Panc1 (cell line): ENCODE measurements around the gene ETNK1. TPM values are rescaled to one million over a fixed set of nuclear protein-coding genes. Genes with fewer than 3 reads are reported as not detected.

Experiments
- ATAC-seq: fragments of 200-7000 bp; cut with Tn5 transposase; 2 replicates; pipeline ENCODE4 v1.9.1; 2020; ENCODE audit warnings: mild to moderate bottlenecking, moderate library complexity
- BruUV-seq: library from RNA; stranded (reverse); fragments of 400-500 nt; replicated peaks from 2 replicates; lab custom pipeline; 2021; lab: Mats Ljungman, UMichigan
- CTCF ChIA-PET: fragments of 300-600 bp; sonication (Branson Sonifier 250); formaldehyde crosslinking; loops from one replicate; lab custom pipeline; 2022; ENCODE audit warnings: antibody characterized with exemption; lab: Charles Lee
- POLR2A ChIA-PET: fragments of 300-600 bp; sonication (Branson Sonifier 250); formaldehyde crosslinking; loops from one replicate; lab custom pipeline; 2022; ENCODE audit warnings: antibody characterized with exemption; lab: Charles Lee
- DNase-seq: peaks from one replicate; pipeline ENCODE4 v3.0.0-alpha.2; 2010; ENCODE audit warnings: low read depth, low spot score
- H3K27ac ChIP-seq: 2 replicates; pipeline ENCODE4 v1.5.1; 2011; ENCODE audit warnings: mild to moderate bottlenecking, low read length, inconsistent platforms
- H3K27me3 ChIP-seq: fragments of 200-500 bp; sonication (Bioruptor generic); 2 replicates; pipeline ENCODE4 v1.6.0; 2014; ENCODE audit warnings: low read length, inconsistent platforms; ENCODE audit not compliant: control insufficient read depth, insufficient read depth
- H3K36me3 ChIP-seq: fragments of 200-500 bp; sonication (Bioruptor generic); 2 replicates; pipeline ENCODE4 v1.5.1; 2014; ENCODE audit warnings: inconsistent platforms, mild to moderate bottlenecking, low read length, moderate library complexity; ENCODE audit not compliant: control insufficient read depth, insufficient read depth
- H3K4me1 ChIP-seq: 2 replicates; pipeline ENCODE4 v1.5.1; 2011; ENCODE audit warnings: inconsistent platforms, mild to moderate bottlenecking, low read length, moderate library complexity; ENCODE audit not compliant: control insufficient read depth, insufficient read depth
- H3K4me3 ChIP-seq, 2 experiments: 2 replicates each; pipeline ENCODE4 v1.5.1; 2011 to 2012; ENCODE audit warnings: low read depth in 2 of 2, low read length in 2 of 2, mild to moderate bottlenecking in 2 of 2, inconsistent platforms in 1 of 2, moderate library complexity in 1 of 2
- H3K9me3 ChIP-seq: fragments of 200-500 bp; sonication (Bioruptor generic); 2 replicates; pipeline ENCODE4 v1.5.1; 2014; ENCODE audit warnings: low read depth, mild to moderate bottlenecking, inconsistent platforms, low read length, moderate library complexity; ENCODE audit not compliant: control insufficient read depth, insufficient read depth
- CTCF ChIP-seq: fragments of 450-650 bp; IDR thresholded peaks from 2 replicates; pipeline ENCODE4 v1.5.1; 2017; ENCODE audit warnings: mild to moderate bottlenecking
- POLR2AphosphoS5 ChIP-seq: IDR thresholded peaks from 2 replicates; pipeline ENCODE4 v1.6.1; 2012; ENCODE audit warnings: mild to moderate bottlenecking, low read depth, low read length, moderate library complexity
- REST ChIP-seq, 2 experiments: IDR thresholded peaks; 2 replicates each; pipeline ENCODE4 v1.6.1; 2011 to 2012; ENCODE audit warnings: low read depth in 2 of 2, control low read depth in 1 of 2, low read length in 1 of 2, mild to moderate bottlenecking in 1 of 2, moderate library complexity in 1 of 2; ENCODE audit not compliant: insufficient read depth in 1 of 2
- SIN3A ChIP-seq: IDR thresholded peaks from 2 replicates; pipeline ENCODE4 v1.6.1; 2012; ENCODE audit warnings: low read depth, mild to moderate bottlenecking, low read length, moderate library complexity, borderline replicate concordance; ENCODE audit not compliant: insufficient read depth
- TCF7L2 ChIP-seq: IDR thresholded peaks from 2 replicates; pipeline ENCODE4 v1.6.1; 2011; ENCODE audit warnings: mild to moderate bottlenecking, low read depth, low read length, inconsistent platforms
- in situ Hi-C: cut with HindIII; loops from 2 replicates; pipeline ENCODE4 v1.10.0; 2016; ENCODE audit warnings: low sequenced_read_pairs, low pct_unique_long_range_greater_than_20kb
- intact Hi-C: fragments of 100-400 bp; cut with micrococcal nuclease; formaldehyde crosslinking; loops from one replicate; pipeline ENCODE4 v1.10.0; 2022; ENCODE audit not compliant: unreplicated experiment
- total RNA-seq: library from RNA; stranded (reverse); gene quantifications from one replicate; pipeline ENCODE4 v1.2.1, GENCODE V29; 2021; ENCODE audit not compliant: unreplicated experiment

The ETNK1 gene
- total RNA-seq, 1 experiment from 2014 or later: 43.1 TPM

- intact Hi-C loops: no loop called here
- Histone ChIP-seq H3K27ac (no peak overlapping the region), H3K9me3 (no peaks in the 10 kb centered on the region; the same call in 1 of the 2 replicates), H3K27me3 (no peaks in the 10 kb centered on the region), H3K36me3 (no peaks in the 10 kb centered on the region), H3K4me1 (no peaks in the 10 kb centered on the region), H3K4me3 (no peak overlapping the region)
- TF ChIP-seq CTCF (no peak), TCF7L2 (no peak)
- in situ Hi-C loops: no loop called here
- BruUV-seq: no TSS peak
- ATAC-seq (no peak), DNase-seq (no peak)
- ChIA-PET POLR2A (no interaction called here), CTCF (no interaction called here)
These were observed 8.9 kb upstream of the ETNK1 start for GRCh38 chr12:22615963-22616501.

GRCh38 chr12:22617630-22618029 lies 7.3 kb upstream of the ETNK1 start:
- no peaks in the 10 kb centered on the region for H3K36me3 ChIP-seq
- ChIA-PET POLR2A (no interaction called here), CTCF (no interaction called here)
- intact Hi-C loops (no loop called here), in situ Hi-C loops (no loop called here)
- no TSS peak for BruUV-seq
- no peak for ATAC-seq
- H3K4me3 ChIP-seq: no peak overlapping the region
- no peak overlapping the region for H3K27ac ChIP-seq
- no peaks in the 10 kb centered on the region for H3K4me1 ChIP-seq
- no peaks in the 10 kb centered on the region for H3K27me3 ChIP-seq
- no peaks in the 10 kb centered on the region; the same call in 1 of the 2 replicates for H3K9me3 ChIP-seq
- TF ChIP-seq REST (IDR thresholded peaks at IDR 0.05; ENCODE audit: insufficient read depth in 1 of 2, low read depth in 2 of 2, low read length in 1 of 2): no peak
- TF ChIP-seq SIN3A: no peak
- no peak for TF ChIP-seq TCF7L2
- no peak for TF ChIP-seq POLR2AphosphoS5
- TF ChIP-seq CTCF: no peak
- DNase-seq: no peak
